Measurements from ENCODE around the gene ST3GAL2.

GRCh38 chr16:70483426-70483825 lies 44.5 kb upstream of the ST3GAL2 start:
- TF ChIP-seq, protein P1, sequence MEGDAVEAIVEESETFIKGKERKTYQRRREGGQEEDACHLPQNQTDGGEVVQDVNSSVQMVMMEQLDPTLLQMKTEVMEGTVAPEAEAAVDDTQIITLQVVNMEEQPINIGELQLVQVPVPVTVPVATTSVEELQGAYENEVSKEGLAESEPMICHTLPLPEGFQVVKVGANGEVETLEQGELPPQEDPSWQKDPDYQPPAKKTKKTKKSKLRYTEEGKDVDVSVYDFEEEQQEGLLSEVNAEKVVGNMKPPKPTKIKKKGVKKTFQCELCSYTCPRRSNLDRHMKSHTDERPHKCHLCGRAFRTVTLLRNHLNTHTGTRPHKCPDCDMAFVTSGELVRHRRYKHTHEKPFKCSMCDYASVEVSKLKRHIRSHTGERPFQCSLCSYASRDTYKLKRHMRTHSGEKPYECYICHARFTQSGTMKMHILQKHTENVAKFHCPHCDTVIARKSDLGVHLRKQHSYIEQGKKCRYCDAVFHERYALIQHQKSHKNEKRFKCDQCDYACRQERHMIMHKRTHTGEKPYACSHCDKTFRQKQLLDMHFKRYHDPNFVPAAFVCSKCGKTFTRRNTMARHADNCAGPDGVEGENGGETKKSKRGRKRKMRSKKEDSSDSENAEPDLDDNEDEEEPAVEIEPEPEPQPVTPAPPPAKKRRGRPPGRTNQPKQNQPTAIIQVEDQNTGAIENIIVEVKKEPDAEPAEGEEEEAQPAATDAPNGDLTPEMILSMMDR (IDR thresholded peaks at IDR 0.05), result no peak
- no peak for TF ChIP-seq POLR2A (IDR thresholded peaks at IDR 0.05)

All from ovary (tissue), 3 donors.